ENCODE results near the gene CHAD.

Gene CHAD

GRCh38 chr17:50472286-50472685 is 3.6 kb upstream of the CHAD start:
- no peak for DNase-seq

GRCh38 chr17:50471009-50471905 is 2.6 kb upstream of the CHAD start:
- no peak for DNase-seq

GRCh38 chr17:50470426-50470825 is 1.7 kb upstream of the CHAD start:
- no peak for DNase-seq

GRCh38 chr17:50469671-50470305 is 1.1 kb upstream of the CHAD start:
- no peak for DNase-seq

- DNase-seq, result no peak
Measured at GRCh38 chr17:50469208-50469605, 527 bp upstream of the CHAD start.

- DNase-seq, result no peak
Measured at GRCh38 chr17:50467855-50468303, 801 bp downstream of the CHAD start.

GRCh38 chr17:50467114-50467854 is 1.4 kb downstream of the CHAD start:
- DNase-seq, result no peak

- DNase-seq, result no peak
Measured at GRCh38 chr17:50466371-50467113, 2.1 kb downstream of the CHAD start.

- no peak for DNase-seq
Measured at GRCh38 chr17:50465635-50466034, 3.0 kb downstream of the CHAD start.

- no peak for DNase-seq
Measured at GRCh38 chr17:50465171-50465570, 3.5 kb downstream of the CHAD start.

- DNase-seq, result no peak
Measured at GRCh38 chr17:50464736-50465135, 3.9 kb downstream of the CHAD start.

- DNase-seq, result no peak
Measured at GRCh38 chr17:50464121-50464520, 4.6 kb downstream of the CHAD start.

- no peak for DNase-seq
Measured at GRCh38 chr17:50462446-50462845, 6.2 kb downstream of the CHAD start.

GRCh38 chr17:50461550-50462132 is 7.0 kb downstream of the CHAD start:
- no peak for DNase-seq

GRCh38 chr17:50460831-50461526 is 7.7 kb downstream of the CHAD start:
- DNase-seq, result no peak

- DNase-seq, result no peak
Measured at GRCh38 chr17:50459756-50460155, 8.9 kb downstream of the CHAD start.

- peak; percentile 15 for DNase-seq
Measured at GRCh38 chr17:50458701-50459676, 9.7 kb downstream of the CHAD start.

- DNase-seq, result no peak
Measured at GRCh38 chr17:50458270-50458669, 10.4 kb downstream of the CHAD start.

- no peak for DNase-seq
Measured at GRCh38 chr17:50457621-50458020, 11.1 kb downstream of the CHAD start.

- DNase-seq, result no peak
Measured at GRCh38 chr17:50453901-50454300, 14.8 kb downstream of the CHAD start.

Measured in HCEC 1CT (cell line).